Mesenteric fat pad (tissue), 1 donor: ENCODE data around the gene MINK1. TPM values are rescaled to one million over a fixed set of nuclear protein-coding genes. Genes with fewer than 3 reads are reported as not detected.

Experiments used
- DNase-seq: peaks from one replicate; pipeline ENCODE4 v3.0.0-alpha.2; 2020; ENCODE audit warnings: low spot score
- total RNA-seq: library from RNA; stranded (reverse); fragmentation: NEBNext Ultra II Directional; extraction: Animal tissue kit (Norgen Biotek cat#: 25700); gene quantifications from one replicate; pipeline ENCODE4 v1.2.1, GENCODE V29; 2021
- donor health status: DM: yes; HTN: yes; CAD: no.

Gene MINK1
- total RNA-seq, 1 donor from 2014 or later: 60.3 TPM

DNA sequence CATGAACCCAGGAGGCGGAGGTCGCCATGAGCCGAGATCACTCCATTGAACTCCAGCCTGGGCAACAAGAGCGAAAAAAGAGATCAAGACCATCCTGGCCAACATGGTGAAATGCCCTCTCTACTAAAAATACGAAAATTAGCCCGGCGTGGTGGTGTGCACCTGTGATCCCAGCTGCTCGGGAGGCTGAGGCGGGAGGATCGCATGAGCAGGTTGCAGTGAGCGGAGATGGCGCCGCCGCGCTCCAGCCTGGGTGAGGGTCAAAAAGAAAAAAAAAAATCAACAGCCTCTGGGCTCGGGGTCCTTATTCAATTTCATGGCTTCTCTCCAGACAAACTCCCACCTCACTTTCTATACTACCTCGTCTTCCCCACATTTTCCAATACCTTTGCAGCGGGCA, 95.7 kb downstream of the MINK1 start:
- no peak for DNase-seq

- DNase-seq: no peak
These were observed 98.8 kb downstream of the MINK1 start, which contains the start of gene GP1BA for GRCh38 chr17:4931963-4932362. Gene GP1BA (plus strand): TSS chr17:4932277. CDS start chr17:4932605, 328 bp downstream.

GRCh38 chr17:4932756-4933155, 99.6 kb downstream of the MINK1 start:
- DNase-seq: no peak

- no peak for DNase-seq
These were observed 100.5 kb downstream of the MINK1 start for GRCh38 chr17:4933646-4934045.

GRCh38 chr17:4934173-4934979, 101.2 kb downstream of the MINK1 start:
- DNase-seq: no peak

- no peak for DNase-seq
These were observed 102.5 kb downstream of the MINK1 start for GRCh38 chr17:4935650-4936049.

- no peak for DNase-seq
These were observed 103.3 kb downstream of the MINK1 start for GRCh38 chr17:4936436-4936835.

DNA sequence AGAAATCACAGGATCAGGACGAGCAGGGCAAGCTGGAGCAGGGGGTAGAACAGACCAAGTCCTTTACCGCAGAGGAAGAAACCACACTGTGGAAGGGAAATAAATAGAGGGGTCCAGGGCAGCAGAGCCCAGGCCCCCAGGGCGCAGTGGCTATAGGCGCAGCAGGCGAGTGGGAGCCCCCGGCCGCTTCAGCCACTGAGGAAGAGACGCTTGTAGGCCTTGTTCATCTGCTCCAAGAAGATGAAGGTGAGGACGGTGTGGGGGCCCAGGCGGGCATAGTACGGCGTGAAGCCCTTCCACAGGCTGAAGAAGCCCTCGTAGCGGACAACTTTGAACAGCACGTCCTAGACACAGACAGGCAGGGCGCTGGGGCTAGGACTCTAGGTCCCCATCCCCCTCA, 104.4 kb downstream of the MINK1 start:
- no peak for DNase-seq

DNA sequence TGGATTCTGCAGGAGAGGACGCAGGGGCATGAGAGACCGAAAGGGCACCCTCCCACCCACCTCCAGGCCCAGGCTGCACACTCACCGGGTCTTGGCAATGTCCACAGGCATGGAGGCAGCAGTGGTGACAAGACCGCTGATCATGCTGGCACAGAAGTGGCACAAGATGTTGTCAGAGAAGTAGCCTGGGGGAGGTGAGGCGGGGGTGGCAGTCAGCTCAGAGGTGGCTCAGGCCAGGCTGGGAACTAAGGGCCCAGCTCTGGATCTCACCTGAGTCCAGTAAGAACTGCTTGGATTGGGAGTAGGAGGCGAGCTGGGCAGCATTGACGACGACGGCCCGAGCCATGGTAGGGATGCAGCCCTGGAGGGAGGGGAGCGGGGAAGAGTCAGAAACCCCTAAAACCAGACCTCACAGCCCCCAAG, 104.9 kb downstream of the MINK1 start:
- no peak for DNase-seq

DNA sequence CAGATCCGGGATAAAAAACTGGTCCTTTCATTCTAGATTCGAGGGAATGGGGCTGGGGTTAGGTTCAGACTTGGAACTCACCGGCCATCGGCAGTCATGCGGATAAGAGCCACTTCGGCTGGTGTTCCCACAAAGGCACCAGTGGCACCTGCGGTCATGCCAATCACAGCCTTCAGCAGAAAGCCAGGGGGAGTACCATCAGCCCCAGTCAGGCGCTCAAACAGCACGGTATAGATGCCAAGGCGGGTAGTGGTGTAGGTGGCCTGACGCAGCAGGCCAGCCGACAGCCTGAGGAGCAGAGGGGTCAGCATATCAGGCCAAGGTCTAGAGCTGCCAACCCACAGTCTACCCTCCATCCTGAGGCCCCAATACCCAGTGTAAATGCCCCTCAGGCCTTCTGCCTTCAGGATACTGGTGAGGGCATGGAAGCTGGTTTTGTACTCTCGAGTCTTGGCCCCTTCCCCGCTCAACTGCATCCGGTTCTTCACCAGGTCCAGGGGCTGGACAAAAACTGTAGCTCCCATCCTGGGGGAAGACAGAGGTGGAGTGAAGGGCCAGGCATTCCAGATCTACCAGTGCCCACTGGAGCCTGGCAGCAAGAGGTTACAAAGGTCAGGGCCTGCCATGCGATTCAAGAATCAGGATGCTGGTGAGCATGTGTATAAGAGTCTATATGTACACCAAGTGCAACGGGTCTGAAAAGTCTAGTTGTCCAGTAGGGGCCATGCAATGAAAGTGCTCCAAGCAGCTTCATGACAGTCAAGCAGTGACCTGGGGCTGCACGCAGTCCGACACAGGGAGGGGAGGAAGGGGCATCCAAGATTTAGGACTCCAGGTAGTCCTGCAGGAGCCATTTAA, 105.8 kb downstream of the MINK1 start:
- no peak for DNase-seq

DNA sequence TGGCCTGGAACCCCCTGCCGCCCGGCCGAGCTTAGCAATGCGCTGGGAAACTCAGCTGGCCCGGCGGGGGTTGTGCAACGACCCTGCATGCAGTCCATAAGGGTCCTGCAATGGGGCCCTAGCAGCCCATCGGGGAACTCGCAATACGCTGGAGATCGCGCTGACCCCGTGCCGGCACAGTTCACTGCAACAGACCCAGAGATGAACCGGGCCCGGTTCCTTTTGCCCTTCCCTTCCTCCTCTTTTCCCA, 106.3 kb downstream of the MINK1 start:
- DNase-seq: no peak

DNA sequence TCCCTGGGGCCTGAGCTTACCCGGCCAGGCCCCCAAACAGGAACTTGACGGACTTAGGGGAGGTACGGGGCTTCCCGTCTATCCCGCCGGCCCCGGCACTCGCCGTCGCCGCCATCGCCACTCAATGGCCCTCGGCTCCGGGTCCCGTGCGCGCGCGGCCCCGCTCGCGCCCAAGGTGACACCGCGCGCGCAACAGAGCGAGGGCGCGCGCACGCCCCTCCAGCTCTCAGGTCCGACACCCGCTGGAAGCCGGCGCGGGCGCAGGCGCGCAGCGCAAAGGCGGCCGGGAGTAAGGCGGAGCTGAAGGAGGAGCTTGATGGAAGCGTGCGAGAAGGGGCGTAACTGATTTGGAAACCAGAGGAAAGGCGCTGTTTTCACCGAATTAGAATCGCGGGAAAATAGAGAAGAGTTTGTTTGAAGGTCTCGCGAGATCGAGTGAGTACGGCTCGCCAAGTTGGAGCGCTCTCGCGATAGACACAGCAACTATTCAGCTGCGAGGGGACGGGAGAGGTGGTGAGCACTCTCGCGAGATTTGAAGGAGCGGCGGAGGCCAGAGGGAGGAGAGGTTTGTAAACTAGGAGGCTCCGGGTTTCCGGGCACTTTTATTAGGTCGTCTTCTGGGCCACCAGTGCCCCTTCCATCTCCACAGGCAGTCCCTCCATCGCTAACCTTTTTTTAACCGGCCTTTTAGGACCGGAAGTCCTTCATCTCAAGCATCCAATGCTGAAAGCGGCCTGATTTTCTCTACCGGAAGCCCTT, 106.8 kb downstream of the MINK1 start, which contains the start of the genes RNF167 and SLC25A11:
Gene RNF167 (plus strand): TSS at position 473 of the 759 bp plus-strand sequence. CDS start 642 bp downstream, outside the sequence.
Gene SLC25A11 (minus strand): TSS at position 251 of the 759 bp plus-strand sequence. CDS start 136 bp downstream, at position 115.
- DNase-seq: peak; percentile 97

DNA sequence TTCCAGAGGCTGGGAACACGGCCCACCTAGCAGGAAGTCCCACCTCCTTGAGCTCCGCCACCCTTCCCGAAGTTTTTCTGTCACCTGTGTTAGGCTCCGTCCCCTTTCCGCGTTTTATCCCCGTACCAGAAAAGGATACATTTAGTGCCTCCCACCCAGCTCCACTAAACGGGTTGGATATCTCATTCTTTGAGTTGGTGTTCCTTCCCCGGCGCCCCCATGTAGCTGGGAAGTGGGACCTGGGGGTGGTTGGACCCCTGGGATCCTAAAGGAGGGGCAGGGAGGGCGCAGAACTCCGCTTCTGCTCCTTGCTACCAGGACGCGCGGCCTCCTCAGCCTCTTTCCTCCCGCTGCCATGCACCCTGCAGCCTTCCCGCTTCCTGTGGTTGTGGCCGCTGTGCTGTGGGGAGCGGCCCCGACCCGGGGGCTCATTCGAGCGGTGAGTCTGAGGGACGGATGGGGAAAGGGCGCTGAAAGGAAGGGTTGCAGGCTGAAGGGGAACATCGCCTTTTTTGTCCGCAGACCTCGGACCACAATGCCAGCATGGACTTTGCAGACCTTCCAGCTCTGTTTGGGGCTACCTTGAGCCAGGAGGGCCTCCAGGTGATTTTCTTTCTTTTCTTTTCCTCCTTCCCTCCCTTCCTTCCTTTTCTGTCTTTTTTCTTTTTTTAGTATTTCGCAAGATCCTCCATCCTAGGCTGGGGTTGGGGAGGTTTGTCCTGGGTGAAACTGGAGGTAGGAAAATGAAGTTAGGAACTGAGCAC, 107.6 kb downstream of the MINK1 start:
- no peak for DNase-seq

- no peak for DNase-seq
These were observed 108.1 kb downstream of the MINK1 start for GRCh38 chr17:4941319-4941610.

DNA sequence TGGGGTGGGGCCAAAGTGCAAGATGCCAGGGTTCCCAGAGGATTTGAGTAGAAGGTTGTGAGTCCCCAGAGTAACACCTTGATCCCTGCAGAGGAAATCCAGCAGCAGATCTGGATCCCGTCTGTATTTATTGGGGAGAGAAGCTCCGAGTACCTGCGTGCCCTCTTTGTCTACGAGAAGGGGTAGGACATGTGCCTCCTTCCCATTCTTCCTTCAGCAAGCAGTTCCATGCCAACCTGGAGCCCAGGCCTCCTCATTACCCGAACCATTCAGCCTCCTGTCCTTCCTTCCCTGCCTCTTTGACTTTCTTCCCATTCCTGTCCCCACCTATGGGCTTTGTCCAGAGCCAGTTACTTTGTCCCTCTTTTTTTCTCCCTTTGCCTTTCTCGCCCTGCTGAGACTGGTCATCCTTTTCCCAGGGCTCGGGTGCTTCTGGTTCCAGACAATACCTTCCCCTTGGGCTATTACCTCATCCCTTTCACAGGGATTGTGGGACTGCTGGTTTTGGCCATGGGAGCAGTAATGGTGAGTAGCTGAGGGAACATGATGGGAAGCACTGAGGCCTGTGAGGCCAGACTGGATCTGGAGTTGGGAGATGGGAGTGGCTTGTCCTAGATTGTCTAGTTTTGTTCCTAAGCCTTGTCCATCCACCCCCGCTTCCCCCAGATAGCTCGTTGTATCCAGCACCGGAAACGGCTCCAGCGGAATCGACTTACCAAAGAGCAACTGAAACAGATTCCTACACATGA, 109.8 kb downstream of the MINK1 start:
- DNase-seq: no peak

DNA sequence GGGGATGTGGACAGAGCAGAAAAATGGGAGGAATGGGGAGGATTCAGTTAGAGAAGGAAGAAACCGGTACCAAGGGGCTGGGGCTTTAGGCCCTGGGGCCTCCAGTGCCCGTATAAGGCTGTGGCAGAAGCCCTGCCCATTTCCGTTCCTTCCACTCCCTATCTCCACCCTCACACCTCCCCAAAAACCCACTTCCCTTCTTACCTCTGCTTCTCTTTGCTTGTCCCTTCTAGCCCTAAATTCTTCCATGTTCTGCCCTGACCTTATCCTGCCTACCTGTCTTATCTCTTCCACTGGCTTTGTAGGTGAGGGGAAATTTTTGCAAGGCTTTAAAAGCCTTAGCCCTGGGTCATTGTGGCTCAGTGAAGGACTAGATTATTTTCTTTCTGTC, 111.0 kb downstream of the MINK1 start:
- no peak for DNase-seq

GRCh38 chr17:4944554-4945175, 111.5 kb downstream of the MINK1 start:
- DNase-seq: no peak

- no peak for DNase-seq
These were observed 112.2 kb downstream of the MINK1 start for GRCh38 chr17:4945176-4945943.

DNA sequence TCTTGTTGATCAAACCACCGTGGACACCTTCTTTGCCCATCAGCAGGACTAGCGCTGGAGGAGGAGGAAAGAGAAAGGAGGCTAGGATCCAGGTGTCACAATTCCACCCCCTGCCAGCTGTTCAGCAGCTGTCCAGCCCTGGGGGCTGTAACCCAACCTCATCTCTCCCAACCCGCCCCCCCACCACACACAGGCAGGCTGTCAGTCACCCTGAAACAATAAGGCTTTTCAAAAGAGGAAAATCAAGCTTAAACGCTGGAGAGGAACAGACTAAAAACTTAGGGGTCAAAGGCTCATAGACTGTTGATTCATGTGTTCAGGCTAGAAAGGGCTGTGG, 112.8 kb downstream of the MINK1 start:
- DNase-seq: no peak
